22Rv1 (cell line): Measurements from ENCODE around the gene ACOXL.

Experiments
- ZFX ChIP-seq: fragments of 450-650 bp; IDR thresholded peaks from 2 replicates; pipeline ENCODE4 v1.6.1; 2017; ENCODE audit warnings: antibody characterized with exemption, borderline replicate concordance
- TF ChIP-seq, protein P1 (sequence below): fragments of 450-650 bp; IDR thresholded peaks from 2 replicates; pipeline ENCODE4 v1.5.1; 2017; ENCODE audit warnings: mild to moderate bottlenecking

DNA sequence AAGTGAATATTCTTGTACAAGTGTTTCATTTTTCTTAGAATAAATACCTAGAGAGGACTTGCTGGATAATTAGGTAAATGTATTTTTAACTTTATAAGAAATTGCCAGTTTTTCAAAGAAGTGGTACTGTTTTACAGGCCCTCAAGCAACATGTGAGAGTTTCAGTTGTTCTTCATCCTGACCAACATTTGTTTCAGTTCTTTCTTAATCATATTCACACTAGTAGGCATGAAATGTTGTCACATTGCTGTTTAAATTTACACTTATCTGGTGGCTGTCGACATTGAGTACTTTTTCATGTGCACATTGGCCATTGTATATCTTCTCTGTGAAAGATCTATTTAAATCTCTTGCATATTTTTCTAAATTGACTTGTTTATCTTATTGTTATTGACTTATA is 178.1 kb downstream of the ACOXL start:
- TF ChIP-seq, protein P1, sequence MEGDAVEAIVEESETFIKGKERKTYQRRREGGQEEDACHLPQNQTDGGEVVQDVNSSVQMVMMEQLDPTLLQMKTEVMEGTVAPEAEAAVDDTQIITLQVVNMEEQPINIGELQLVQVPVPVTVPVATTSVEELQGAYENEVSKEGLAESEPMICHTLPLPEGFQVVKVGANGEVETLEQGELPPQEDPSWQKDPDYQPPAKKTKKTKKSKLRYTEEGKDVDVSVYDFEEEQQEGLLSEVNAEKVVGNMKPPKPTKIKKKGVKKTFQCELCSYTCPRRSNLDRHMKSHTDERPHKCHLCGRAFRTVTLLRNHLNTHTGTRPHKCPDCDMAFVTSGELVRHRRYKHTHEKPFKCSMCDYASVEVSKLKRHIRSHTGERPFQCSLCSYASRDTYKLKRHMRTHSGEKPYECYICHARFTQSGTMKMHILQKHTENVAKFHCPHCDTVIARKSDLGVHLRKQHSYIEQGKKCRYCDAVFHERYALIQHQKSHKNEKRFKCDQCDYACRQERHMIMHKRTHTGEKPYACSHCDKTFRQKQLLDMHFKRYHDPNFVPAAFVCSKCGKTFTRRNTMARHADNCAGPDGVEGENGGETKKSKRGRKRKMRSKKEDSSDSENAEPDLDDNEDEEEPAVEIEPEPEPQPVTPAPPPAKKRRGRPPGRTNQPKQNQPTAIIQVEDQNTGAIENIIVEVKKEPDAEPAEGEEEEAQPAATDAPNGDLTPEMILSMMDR: no peak
- TF ChIP-seq ZFX: no peak
